Activated T-helper 17 cell treated with anti-CD3 and anti-CD28 coated beads, Interleukin-2, amount 50 U/mL, for 72 hours (primary cell): ENCODE data around the gene PTER. TPM values are rescaled to one million over a fixed set of nuclear protein-coding genes. Genes with fewer than 3 reads are reported as not detected.
A peak's percentile ranks its signal among the peaks of the same experiment; 100 is the strongest.

Experiments
- ATAC-seq: fragments of 150-1000 bp; cut with Tn5 transposase; replicated peaks from 2 replicates; pipeline ENCODE4 v1.10.0; 2021; ENCODE audit warnings: mild to moderate bottlenecking, moderate library complexity
- H3K27ac Mint-ChIP-seq: one replicate; pipeline ENCODE4 v1.8.0; 2022; ENCODE audit warnings: mixed read lengths
- H3K27me3 Mint-ChIP-seq: one replicate; pipeline ENCODE4 v1.8.0; 2022; ENCODE audit warnings: mixed read lengths
- H3K36me3 Mint-ChIP-seq: one replicate; pipeline ENCODE4 v1.8.0; 2022; ENCODE audit warnings: low read depth, mild to moderate bottlenecking, mixed read lengths
- H3K4me1 Mint-ChIP-seq: one replicate; pipeline ENCODE4 v1.8.0; 2022; ENCODE audit warnings: mixed read lengths
- H3K4me3 Mint-ChIP-seq: one replicate; pipeline ENCODE4 v1.8.0; 2022; ENCODE audit warnings: mild to moderate bottlenecking, mixed read lengths
- H3K9me3 Mint-ChIP-seq: one replicate; pipeline ENCODE4 v1.8.0; 2022; ENCODE audit warnings: mixed read lengths
- total RNA-seq, 2 donors: library from RNA; stranded (reverse); gene quantifications; one replicate each; pipeline ENCODE4 v1.2.3, GENCODE V29; 2022

The PTER gene
- total RNA-seq, 2 donors from 2014 or later: 29.2 to 38.4 TPM

DNA sequence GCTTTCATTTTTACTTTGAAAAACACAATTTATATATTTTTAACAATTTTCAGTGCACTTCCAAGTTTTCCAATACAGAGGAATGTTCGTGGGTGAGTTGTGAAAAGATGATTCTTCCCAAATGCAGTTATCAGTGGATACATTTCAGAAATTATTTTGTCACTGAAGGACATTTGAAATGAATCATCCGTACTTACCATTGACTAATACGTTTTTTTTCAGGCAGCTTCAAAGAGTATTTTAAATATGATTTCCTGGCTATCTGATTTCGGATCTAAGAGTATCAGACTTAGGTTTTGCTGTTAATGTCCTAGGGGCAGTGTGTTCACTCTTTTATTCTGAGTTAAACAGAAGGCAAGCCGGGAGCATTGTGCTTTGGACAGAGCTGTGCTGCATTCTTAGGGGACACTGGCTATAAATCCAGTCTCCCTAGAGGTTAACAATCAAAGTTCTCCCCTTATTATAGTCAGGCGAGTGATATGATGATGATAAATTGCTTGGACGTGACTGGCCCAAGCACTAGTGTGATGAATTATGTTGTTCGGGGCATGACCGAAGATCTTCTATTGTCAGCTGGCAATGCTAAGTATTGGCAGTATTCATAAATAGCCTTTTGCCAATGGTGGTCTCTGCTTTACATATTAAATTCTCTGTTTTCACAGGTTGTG, 4.5 kb downstream of the PTER start:
- Mint-ChIP-seq H3K27ac (peak overlapping the region; percentile 91), H3K4me1 (peaks cover 27% of the 10 kb centered on the region)

DNA sequence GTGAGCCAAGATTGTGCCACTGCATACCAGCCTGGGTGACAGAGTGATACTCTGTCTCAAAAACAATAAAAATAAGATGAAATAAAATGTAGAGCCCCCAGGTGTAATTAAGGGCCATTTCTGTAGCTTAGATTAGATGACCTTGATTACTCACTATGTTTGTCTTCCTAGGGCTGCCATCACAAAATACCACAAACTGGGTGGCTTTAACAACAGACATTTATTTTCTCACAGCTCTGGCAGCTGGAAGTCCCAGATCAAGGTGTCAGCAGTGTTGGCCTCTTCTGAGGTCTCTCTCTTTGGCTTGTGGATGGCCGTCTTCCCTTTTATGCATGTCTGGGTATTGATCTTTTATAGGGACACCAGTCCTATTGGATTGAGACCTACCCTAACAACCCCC, 6.1 kb downstream of the PTER start:
- Mint-ChIP-seq H3K4me3 (no peak overlapping the region), H3K36me3 (peaks cover 98% of the 10 kb centered on the region), H3K4me1 (peaks cover 27% of the 10 kb centered on the region), H3K27ac (peak overlapping the region; percentile 51), H3K9me3 (no peaks in the 10 kb centered on the region), H3K27me3 (no peaks in the 10 kb centered on the region)
- no peak for ATAC-seq

More for the DNA sequence above, 4.5 kb downstream of the PTER start:
- no peaks in the 10 kb centered on the region for H3K9me3 Mint-ChIP-seq
- peak overlapping the region; percentile 89 for H3K4me3 Mint-ChIP-seq
- no peaks in the 10 kb centered on the region for H3K27me3 Mint-ChIP-seq
- no peak for ATAC-seq
- peaks cover 98% of the 10 kb centered on the region for H3K36me3 Mint-ChIP-seq

DNA sequence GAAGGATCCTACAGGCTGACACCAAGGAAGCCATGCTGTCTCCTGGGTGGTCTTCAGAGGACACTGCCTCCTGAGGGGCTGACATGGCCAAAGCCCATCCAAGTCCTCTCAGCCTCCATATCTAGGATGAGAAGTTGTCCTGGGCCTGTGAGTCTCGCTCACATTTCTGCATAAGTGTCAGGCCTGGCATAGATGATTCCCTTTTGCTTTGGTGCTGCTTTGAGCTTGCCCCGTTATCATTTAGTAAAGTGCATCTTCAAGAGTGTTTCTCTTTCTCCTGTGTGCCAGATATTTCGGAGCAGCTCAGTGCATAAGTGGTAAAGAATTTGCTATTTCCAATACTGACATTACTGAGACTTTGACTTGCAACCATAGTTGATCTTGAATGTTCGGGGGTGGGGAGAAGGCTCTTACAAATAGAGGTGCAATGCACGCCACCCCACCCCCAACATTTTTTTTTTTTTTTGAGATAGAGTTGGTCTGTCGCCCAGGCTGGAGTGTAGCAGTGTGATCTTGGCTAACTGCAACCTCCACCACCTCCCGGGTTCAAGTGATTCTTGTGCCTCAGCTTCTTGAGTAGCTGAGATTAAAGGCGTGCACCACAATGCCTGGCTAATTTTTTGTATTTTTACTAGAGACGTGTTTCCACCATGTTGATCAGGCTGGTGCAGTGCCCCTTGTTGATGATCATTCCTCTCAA, 9.1 kb downstream of the PTER start:
- Mint-ChIP-seq H3K4me1 (peaks cover 15% of the 10 kb centered on the region), H3K9me3 (no peaks in the 10 kb centered on the region), H3K27me3 (no peaks in the 10 kb centered on the region), H3K36me3 (peaks cover 91% of the 10 kb centered on the region), H3K4me3 (no peak overlapping the region), H3K27ac (no peak overlapping the region)
- ATAC-seq: no peak

DNA sequence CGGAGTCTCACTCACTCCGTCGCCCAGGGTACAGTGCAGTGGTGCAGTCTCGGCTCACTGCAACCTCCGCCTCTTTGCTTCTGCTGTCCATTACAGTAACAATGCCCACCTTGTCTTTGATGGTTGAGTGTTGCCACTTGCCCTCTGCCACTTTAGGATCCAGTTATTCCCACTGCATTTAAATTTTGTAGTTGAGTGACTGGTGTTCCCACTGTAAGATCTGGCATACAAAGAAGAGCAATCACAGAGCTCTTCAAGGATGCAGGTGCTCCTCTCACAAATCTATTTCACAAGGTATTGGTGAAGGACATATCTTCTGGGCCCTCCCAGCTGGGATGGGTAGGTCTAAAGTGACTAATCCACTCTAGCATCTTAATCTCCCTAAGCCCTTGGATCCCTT, 12.6 kb downstream of the PTER start:
- Mint-ChIP-seq H3K27ac (no peak overlapping the region), H3K4me3 (no peak overlapping the region), H3K36me3 (peaks cover 57% of the 10 kb centered on the region), H3K4me1 (peaks cover 7% of the 10 kb centered on the region), H3K27me3 (no peaks in the 10 kb centered on the region), H3K9me3 (no peaks in the 10 kb centered on the region)
- ATAC-seq: no peak

DNA sequence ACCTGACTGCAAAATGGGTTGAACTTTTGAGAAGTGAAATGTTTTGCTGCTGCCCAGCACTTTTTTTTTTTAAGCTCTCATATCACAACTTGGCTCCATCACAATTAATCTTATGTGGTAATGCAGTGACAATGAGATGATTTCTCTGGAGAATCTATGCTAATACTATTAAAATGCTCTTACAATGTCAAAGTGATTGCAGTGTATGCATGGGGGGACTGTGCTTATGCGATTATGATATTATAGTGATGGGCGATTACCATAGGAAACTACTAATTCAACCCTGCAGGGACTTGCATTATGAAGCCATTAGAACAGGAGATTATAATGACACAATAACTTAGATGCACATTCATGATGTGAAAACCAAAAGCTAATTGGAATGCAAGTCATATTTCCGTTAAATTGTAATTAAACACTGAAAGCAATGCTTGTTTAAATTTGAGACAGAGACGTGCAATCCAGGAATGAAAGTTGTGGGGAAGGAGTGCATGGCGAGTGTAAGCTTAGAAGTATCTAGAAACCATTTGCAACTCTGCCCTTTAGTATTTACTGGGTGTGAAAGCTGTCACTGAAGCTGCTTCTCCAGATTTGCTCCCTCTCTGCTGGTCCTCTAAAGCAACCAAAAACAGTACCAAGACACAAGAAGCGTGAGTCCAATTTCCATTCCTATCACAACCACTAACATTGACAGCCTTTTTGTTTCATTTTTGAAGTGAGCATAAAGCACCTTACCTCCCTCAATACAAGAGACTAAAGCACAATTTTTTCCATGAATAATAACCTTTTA, 21.6 kb downstream of the PTER start:
- H3K4me3 Mint-ChIP-seq: no peak overlapping the region
- no peak overlapping the region for H3K27ac Mint-ChIP-seq
- H3K27me3 Mint-ChIP-seq: no peaks in the 10 kb centered on the region
- H3K9me3 Mint-ChIP-seq: no peaks in the 10 kb centered on the region
- H3K36me3 Mint-ChIP-seq: peaks cover 23% of the 10 kb centered on the region
- peaks cover 9% of the 10 kb centered on the region for H3K4me1 Mint-ChIP-seq
- ATAC-seq: peak; percentile 35

DNA sequence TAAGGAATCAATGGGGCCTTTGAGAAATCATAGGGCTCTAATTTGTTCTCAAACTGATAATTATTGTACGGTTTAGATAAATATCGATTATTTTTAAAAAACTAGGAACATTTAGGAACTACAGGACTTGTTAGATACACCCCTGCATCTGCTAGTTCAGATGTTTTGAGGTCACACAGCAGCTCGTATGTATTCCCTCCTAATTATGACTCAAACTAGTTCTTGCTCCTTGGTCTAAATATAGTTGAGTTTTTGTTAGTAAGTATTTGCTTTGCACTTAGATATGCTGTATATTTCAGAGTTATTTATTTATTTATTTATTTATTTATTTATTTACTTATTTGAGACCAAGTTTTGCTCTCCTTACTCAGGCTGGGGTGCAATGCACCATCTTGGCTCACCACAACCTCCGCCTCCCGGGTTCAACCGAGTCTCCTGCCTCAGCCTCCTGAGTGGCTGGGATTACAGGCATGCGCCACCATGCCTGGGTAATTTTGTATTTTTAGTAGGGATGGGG, 22.7 kb downstream of the PTER start:
- Mint-ChIP-seq H3K9me3 (no peaks in the 10 kb centered on the region), H3K4me3 (no peak overlapping the region), H3K27me3 (no peaks in the 10 kb centered on the region), H3K4me1 (peaks cover 11% of the 10 kb centered on the region), H3K27ac (no peak overlapping the region), H3K36me3 (peaks cover 32% of the 10 kb centered on the region)
- no peak for ATAC-seq

DNA sequence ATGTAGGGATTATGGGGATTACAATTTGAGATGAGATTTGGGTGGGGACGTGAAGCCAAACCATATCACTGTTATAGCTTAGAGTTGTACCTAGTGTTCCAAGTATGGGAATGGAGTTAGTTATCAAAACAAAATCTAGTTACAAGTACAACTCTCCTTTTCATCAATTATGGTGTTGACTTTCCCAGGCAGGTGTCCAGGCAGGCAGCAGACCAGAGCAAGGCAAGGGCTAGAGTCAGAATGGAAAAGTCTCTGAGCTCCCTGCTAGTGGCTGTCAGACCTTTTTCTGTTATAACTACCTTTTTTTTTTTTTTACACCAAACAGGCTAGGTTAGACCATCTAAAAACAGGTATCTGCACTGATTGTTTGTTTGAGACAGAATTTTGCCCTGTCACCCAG, 29.2 kb downstream of the PTER start:
- peaks cover 49% of the 10 kb centered on the region for H3K36me3 Mint-ChIP-seq
- no peak overlapping the region for H3K27ac Mint-ChIP-seq
- H3K4me1 Mint-ChIP-seq: peaks cover 26% of the 10 kb centered on the region
- no peaks in the 10 kb centered on the region for H3K27me3 Mint-ChIP-seq
- ATAC-seq: no peak
- H3K4me3 Mint-ChIP-seq: no peak overlapping the region
- no peaks in the 10 kb centered on the region for H3K9me3 Mint-ChIP-seq

DNA sequence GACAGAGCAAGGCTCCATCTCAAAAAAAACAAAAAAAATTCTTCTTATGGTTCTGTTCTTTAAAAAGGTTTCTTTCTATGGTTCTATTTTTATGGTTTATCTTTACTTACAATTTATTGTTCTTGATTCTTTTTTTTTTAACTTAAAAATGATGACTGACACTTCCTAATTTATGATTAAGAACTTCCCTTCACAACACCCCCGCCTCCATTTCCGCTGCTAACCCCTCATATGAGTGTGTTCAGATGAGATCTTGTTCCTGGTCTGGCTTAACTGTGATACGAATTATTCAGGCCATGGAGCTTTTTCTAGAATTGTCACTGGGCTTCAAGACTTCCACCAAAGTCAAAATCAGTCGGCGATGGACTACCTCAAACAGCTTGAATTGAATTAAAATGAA, 33.9 kb downstream of the PTER start:
- Mint-ChIP-seq H3K36me3 (peaks cover 48% of the 10 kb centered on the region), H3K27ac (peak overlapping the region; percentile 45)
- no peak for ATAC-seq

DNA sequence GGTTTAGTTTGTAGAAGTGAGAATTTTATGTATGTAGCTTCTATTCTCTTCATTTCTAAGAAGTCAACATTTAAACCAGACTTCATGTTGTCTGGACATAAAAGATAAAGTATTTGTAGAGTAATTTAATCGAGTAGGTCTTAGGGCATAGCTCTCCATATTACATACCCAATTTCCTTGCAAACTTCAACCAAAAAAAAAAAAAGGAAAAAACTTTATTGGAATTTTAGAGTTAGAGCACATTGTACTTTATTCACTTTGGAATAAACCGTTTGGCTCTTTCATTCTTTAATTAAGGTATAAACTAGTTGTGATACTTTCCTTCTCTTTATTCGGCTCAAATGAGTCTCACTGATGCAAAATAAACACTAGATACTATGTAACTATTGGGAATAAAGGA, 36.0 kb downstream of the PTER start:
- no peaks in the 10 kb centered on the region for H3K27me3 Mint-ChIP-seq
- ATAC-seq: no peak
- peaks cover 47% of the 10 kb centered on the region for H3K36me3 Mint-ChIP-seq
- peaks cover 13% of the 10 kb centered on the region for H3K4me1 Mint-ChIP-seq
- no peaks in the 10 kb centered on the region for H3K9me3 Mint-ChIP-seq
- H3K27ac Mint-ChIP-seq: no peak overlapping the region
- no peak overlapping the region for H3K4me3 Mint-ChIP-seq

More for the DNA sequence above, 33.9 kb downstream of the PTER start:
- Mint-ChIP-seq H3K9me3 (no peaks in the 10 kb centered on the region), H3K4me1 (peaks cover 16% of the 10 kb centered on the region), H3K27me3 (no peaks in the 10 kb centered on the region), H3K4me3 (no peak overlapping the region)

DNA sequence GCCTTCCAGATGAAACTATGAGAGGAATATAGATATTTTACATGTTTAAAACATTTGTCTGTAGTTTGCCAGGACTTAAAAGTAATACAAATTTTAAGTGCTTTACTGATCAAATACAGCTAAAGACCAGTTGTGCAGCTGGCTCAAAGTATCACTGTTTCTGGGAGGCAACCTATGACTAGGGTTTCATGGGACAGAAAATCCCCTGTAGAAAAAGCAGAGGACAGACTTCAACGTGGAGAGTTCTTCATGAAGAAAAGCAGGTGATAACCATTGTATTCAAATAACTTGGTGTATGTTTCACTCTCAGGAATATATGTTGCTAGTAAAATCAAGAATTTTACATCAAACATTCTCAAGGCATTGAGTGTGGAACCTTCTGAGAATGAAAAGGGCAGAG, 40.9 kb downstream of the PTER start:
- peak; percentile 28 for ATAC-seq
- Mint-ChIP-seq H3K27me3 (no peaks in the 10 kb centered on the region), H3K27ac (no peak overlapping the region), H3K4me1 (no peaks in the 10 kb centered on the region), H3K4me3 (no peak overlapping the region), H3K9me3 (no peaks in the 10 kb centered on the region), H3K36me3 (peaks cover 10% of the 10 kb centered on the region)

DNA sequence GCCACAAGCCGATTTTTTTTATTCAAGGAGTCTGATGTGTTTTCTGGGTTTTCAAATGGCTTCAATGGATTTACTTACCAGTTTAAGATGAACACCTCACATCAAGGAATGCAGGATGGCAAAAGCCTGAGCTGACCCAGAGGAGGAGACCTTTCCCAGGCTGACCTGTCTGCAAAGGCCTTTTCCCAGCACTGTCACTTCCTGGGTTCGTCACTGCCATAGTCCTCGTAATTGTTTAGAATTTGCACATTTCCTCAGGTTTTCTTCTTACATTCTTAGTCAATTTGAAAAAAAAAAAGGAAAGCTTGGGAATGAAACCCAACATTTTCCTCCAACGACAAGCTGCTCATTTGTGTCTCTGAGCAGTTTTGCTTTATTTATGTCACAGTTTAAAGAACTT, 42.0 kb downstream of the PTER start:
- ATAC-seq: no peak
- H3K4me3 Mint-ChIP-seq: no peak overlapping the region

DNA sequence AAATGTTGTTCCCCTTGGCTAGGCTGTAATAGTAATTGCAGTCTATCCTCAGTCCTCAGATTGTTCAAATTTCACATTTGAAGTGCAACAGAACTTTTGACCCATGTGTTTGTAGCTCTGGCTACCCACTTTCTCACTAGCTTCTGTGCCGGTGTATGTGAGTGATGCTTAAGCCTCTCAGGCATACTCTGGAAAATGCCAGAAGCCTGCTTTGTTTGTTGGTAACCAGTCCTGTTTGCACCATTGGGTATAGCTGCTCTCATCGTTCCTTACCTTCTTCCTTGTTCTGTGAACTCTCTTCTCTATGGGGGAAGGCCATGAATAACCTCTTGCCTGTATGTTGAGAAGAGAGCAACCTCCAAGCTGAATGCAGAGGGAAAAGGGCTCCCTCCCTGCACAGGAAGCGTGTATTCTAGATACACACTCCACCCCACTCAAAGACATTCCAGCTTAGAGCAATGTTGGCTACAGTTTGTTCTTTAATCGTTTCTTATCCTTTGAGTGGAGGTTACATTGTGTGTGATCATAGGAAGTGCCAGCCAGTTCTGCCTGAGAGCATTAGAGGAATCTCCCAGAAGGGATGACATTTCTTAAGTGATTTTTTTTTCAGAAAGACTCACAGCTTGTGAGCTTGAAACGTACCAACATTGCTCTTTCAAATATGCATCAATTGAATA, 44.4 kb downstream of the PTER start:
- Mint-ChIP-seq H3K27me3 (no peaks in the 10 kb centered on the region), H3K4me3 (no peak overlapping the region), H3K9me3 (no peaks in the 10 kb centered on the region), H3K4me1 (peaks cover 5% of the 10 kb centered on the region), H3K27ac (no peak overlapping the region), H3K36me3 (peaks cover 26% of the 10 kb centered on the region)
- ATAC-seq: no peak

More for the DNA sequence above, 42.0 kb downstream of the PTER start:
- Mint-ChIP-seq H3K36me3 (peaks cover 6% of the 10 kb centered on the region), H3K27ac (no peak overlapping the region), H3K9me3 (no peaks in the 10 kb centered on the region), H3K27me3 (no peaks in the 10 kb centered on the region), H3K4me1 (peaks cover 5% of the 10 kb centered on the region)

DNA sequence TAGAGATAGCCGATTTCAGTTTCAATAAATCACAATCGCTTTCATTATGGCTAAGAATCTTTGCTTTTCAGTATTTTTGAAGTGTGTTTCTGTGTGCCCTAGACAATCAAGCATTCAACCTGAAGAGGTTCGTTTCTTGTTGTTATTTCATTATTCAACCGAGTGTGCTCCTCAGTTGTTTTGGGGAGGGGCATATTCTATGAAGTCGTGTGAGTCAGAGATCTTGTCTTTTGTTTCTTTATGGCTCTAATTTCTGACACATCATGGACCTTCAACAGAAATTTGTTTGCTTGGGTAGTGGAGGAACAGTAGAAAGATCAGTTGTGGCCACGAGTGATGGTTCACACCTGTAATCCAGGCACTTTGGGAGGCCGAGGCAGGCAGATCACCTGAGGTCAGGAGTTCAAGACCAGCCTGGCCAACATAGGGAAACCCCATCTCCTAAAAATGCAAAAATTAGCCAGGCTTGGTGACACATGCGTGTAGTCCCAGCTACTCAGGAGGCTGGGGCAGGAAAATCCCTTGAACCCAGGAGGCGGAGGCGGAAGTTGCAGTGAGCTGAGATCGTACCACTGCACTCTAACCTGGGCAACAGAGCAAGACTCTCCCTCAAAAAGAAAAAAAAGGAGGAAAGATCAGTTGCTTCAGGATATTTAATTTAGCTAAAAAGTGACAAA, 46.6 kb downstream of the PTER start:
- H3K4me3 Mint-ChIP-seq: no peak overlapping the region
- peaks cover 46% of the 10 kb centered on the region for H3K36me3 Mint-ChIP-seq
- H3K27ac Mint-ChIP-seq: no peak overlapping the region
- peak; percentile 51 for ATAC-seq
- no peaks in the 10 kb centered on the region for H3K9me3 Mint-ChIP-seq
- peaks cover 5% of the 10 kb centered on the region for H3K4me1 Mint-ChIP-seq
- H3K27me3 Mint-ChIP-seq: no peaks in the 10 kb centered on the region

DNA sequence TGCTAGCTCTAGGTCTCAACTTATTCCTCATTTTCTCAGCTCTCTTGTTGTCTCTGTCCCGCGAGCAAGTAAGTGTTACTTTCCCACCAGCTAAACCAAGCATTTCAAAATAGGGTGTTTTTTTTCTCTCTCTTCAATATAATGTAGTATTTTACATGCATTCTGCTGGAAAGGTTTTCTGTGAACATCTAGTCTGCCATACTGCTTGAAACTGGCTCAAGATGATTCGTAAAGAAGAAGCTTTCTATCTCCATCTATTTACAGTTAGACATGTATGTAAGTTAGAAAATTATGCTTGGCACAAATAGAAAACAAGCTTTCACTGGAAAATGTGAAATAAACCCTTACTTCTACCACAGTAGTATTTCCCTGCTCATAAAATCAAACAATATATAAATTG, 53.7 kb downstream of the PTER start:
- Mint-ChIP-seq H3K36me3 (peaks cover 76% of the 10 kb centered on the region), H3K9me3 (no peaks in the 10 kb centered on the region), H3K4me1 (no peaks in the 10 kb centered on the region), H3K27ac (no peak overlapping the region), H3K27me3 (no peaks in the 10 kb centered on the region), H3K4me3 (no peak overlapping the region)
- ATAC-seq: no peak
